GM18951 (cell line): ENCODE data around the gene TJAP1.
"Not testable (repeated sequence)": the region's sequence is repeated elsewhere in the genome, so short reads cannot be mapped to it uniquely, and the experiment has no call there.

Source experiments
- POLR2A ChIP-seq: IDR thresholded peaks from 4 replicates; pipeline ENCODE4 v1.6.1; 2011; ENCODE audit warnings: mild to moderate bottlenecking; ENCODE audit not compliant: insufficient read length, insufficient read depth; ENCODE audit errors: extremely low read depth
- in situ Hi-C: fragments of 300-500 bp; cut with MboI; formaldehyde crosslinking; loops from one replicate; pipeline ENCODE4 v1.12.0; 2022; ENCODE audit warnings: low sequenced_read_pairs, mixed read lengths, inconsistent platforms; ENCODE audit not compliant: unreplicated experiment

Gene TJAP1

DNA sequence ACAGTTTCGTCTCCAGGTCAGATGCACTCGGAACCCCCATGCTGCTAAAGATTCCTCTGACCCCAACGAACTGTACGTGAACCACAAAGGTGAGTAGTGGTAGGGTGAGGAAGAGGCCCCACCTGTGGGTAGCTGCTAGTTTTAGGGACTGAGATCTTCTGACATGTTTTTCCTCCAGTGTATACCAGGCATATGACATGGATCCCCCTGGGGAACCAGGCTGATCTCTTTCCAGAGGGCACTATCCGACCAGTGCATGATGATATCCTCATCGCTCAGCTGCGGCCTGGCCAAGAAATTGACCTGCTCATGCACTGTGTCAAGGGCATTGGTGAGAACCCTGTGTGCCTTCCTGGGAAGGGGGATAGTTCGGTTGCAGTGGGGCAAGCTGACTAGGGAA is 42.7 kb downstream of the TJAP1 start:
- in situ Hi-C loops = no loop called here

DNA sequence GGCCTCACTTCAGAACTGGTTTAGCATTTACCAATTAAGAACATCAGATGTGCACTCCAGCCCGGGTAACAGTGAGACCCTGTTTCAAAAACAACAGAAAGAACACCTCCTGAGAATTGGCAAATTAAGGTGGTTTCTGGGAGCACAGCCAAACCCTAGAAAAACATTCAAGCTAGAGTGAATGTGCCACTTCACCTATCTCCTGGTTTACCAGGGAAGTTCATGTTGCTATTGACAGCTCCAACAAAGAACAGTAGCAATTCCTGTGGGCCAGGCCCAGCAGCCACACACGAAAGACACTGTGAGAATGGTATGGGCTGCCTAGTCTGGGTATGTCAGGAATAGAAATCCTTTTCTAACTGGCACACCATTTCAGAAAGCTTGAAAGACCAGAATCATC is 44.5 kb downstream of the TJAP1 start:
- in situ Hi-C loops = no loop called here
- TF ChIP-seq POLR2A = no peak

More for the DNA sequence above, 42.7 kb downstream of the TJAP1 start:
- TF ChIP-seq POLR2A = no peak

DNA sequence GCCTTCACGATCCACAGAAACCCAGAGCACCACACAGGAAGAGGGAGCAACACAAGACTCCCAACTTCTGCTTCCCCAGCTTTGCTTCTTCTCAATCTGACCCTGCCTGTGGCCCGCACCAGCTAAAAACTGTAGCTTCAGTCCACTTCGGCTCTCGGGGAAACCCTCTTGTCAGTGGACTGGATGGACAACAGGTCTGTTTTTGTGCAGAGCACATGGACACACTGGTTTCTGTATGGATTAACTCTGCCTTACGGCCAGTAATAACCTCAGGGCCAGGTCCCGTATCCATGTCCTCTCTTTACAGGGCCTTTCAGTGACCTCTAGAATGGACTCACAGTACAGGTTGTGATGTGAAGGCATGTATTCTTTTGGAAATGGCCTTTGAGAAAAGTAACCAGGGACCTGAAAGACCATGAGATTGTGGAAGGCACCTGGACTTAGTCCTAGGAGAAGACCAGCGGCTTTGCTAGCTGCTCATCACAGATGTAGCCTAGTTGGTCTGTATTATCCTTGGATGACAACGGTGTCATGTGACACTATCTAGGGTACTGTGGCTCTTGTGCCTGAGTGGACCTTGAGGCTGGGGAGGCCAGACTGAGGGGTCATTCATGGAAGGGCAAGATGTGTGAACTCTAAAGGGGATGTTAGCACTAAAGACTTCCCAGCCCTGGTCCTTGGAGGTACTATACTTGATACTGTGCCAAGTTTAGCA is 45.3 kb downstream of the TJAP1 start:
- in situ Hi-C loops = no loop called here
- TF ChIP-seq POLR2A = no peak

DNA sequence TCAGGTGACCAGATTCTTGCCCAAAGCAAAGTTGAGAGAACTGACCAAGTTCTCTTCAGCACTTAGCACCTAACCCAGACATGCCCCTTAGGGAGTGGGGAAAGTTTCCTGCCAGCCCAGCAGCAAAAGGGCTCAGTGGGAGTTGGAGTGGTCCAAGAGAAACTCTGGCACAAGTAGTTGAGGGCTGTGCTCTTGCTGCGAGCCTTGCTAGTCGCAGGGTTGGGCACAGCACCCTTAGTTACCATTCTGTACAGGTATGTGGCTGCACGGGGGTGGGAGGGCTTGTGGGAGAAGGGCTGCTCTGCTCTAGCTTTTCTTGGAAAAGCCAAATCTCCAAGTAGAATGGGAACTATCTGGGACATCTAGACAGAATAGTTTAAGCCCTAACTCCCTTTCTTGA is 45.9 kb downstream of the TJAP1 start:
- TF ChIP-seq POLR2A = no peak
- in situ Hi-C loops = no loop called here

DNA sequence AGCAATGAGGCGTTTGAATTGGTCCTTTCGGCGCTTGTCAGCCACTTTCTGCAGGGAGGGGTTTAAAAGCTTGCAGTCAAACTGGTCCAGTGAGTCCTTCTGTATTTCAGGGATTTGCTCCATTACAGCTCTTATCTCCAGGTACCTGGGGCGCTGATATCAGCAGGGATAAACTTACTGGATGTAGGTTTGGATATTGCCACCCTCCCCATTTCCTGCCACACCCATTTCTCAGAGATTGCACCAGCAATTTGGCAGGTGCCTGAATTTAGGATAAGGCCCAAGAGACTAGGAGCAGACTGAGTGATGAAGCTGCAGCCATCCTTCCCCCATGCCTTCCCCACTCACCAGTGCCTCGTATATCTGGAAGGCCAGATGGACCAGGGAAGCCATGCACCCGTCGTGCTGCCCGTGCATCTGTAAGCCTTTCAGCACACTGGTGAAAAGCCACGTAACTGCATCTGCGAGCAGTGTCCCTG is 47.2 kb downstream of the TJAP1 start:
- in situ Hi-C loops = no loop called here
- no peak for TF ChIP-seq POLR2A

DNA sequence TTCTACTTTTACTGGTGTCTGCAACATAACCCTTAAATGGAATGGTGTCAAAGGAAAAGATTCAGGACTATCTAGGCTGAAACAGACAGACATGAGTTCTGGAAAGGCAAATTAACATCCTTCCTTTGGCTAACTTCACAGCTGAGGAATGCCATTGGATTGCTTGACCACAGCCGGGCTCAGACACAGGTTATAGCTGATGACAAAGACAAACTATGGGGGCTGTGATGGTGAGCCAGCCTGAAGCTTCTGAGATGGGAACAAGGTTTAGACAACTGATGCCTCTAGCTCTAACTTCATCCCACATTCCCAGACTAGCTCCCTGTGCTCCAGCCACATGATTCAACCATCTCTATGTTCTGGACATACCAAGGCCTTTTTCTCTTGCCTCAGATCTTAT is 54.8 kb downstream of the TJAP1 start:
- TF ChIP-seq POLR2A = no peak
- in situ Hi-C loops = no loop called here

DNA sequence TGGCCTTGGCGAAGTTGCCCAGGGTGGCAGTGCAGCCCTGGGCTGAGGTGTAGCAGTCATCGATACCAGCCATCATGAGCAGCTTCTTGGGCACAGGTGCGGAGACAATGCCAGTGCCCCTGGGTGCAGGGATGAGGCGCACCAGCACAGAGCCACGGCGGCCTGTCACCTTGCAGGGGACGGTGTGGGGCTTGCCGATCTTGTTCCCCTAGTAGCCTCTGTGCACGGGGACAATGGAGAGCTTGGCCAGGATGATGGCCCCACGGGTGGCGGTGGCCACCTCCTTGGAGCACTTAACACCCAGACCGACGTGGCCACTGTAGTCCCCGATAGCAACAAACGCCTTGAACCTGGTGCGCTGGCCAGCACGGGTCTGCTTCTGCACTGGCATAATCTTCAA is 61.6 kb downstream of the TJAP1 start:
- in situ Hi-C loops = not testable (repeated sequence)

DNA sequence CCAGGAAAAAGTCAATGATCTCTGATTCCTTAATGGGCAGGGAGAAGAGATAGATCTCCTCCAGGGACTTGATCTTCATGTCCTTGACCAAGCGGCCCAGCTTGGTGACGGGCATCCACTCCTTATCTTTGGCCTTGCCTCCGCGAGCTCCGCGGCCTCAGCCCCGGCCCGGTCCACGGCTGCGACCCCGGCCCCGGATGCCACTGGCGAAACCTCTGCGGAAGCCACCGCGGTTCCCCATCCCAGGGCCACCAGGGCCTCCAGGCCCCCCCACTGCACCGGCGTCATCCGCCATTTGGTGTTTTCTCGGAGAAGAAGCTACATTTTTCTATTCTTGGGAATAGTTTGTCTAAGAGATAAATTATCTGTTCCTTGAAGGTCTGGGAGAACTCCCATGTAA is 62.0 kb downstream of the TJAP1 start:
- in situ Hi-C loops = not testable (repeated sequence)

DNA sequence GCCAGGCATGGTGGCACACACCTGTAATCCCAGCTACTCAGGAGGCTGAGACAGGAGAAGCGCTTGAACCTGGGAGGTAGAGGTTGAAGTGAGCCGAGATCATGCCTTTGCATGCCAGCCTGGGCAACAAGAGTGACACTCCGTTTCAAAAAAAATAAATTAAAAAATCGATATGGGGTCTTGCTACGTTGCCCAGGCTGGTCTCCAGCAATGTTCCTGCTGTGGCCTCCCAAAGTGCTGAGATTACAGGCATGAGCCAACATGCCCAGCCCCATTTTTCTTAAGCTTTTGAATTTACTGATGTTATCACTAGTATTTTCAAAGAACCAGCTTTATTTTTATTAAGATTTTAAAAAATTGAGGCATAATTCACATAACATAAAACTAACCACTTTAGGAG is 63.1 kb downstream of the TJAP1 start:
- no peak for TF ChIP-seq POLR2A
- in situ Hi-C loops = no loop called here

DNA sequence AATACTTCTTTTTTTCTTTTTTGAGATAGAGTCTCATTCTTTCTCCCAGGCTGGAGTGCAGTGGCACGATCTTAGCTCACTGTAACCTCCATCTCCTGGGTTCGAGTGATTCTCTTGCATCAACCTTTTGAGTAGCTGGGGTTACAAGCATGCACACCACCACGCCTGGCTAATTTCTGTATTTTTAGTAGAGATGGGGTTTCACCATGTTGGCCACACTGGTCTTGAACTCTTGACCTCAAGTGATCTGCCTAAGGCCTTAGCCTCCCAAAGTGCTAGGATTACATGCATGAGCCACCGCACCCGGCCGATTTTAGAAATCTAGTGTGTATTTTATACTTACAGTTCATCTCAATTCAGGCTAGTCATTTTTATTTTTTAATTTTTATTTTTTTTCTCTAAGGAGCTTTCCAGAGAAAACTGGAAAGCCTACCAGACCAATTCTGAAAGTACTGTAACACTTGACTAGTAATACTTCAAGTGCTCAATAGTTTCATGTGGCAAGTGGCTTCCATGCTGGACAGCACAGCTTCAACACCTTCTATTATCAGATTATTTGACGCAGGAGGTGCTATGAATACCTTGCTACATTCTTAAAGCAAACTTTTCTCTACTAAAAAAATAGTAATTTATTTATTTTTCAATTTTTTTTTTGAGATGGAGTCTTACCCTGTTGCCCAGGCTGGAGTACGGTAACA is 64.6 kb downstream of the TJAP1 start:
- in situ Hi-C loops = no loop called here
- TF ChIP-seq POLR2A = no peak

DNA sequence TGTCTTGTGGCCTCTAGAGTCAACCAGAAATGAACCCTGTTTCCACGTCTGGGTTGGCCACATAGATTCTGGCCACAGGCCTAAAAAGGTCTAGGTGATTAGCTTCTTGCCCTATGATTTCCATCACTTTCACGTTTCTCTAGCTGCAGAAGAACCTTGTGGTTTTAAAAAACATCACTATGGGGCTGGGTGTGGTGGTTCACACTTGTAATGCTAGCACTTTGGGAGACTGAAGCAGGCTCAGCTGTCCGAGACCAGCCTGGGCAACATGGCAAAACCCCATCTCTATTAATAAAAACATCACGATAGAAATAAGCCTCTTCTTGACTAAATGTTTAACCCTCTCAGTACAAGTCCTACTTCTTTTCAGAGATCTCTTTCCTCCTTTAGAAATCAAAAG is 67.1 kb downstream of the TJAP1 start:
- no peak for TF ChIP-seq POLR2A
- in situ Hi-C loops = no loop called here

DNA sequence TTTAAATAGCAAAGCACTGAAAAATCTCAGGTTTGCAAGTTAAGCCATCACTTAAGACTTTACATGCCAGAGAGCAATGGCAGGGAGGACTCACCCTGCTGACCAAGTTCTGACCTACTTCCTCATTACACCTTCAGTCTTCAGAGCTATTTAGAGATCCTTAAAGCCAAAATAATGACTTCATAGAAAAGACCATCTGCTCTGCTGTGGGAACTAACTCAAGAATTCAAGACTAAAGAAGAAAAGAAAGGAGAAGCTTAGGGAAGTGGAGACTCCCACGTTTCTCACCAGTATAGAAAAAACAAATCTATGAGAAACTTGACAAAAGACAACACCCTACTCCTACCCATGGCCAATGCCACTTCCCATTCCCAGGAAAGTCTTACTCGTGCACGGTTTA is 69.9 kb downstream of the TJAP1 start:
- in situ Hi-C loops = no loop called here

More for the DNA sequence above, 69.9 kb downstream of the TJAP1 start:
- TF ChIP-seq POLR2A = no peak
